ENCODE results near the gene AP2S1. TPM values are rescaled to one million over a fixed set of nuclear protein-coding genes. Genes with fewer than 3 reads are reported as not detected.
"Not testable (repeated sequence)": the region's sequence is repeated elsewhere in the genome, so short reads cannot be mapped to it uniquely, and the experiment has no call there.

AP2S1 gene
- total RNA-seq, 1 donor from 2014 or later: 75.9 TPM

DNA sequence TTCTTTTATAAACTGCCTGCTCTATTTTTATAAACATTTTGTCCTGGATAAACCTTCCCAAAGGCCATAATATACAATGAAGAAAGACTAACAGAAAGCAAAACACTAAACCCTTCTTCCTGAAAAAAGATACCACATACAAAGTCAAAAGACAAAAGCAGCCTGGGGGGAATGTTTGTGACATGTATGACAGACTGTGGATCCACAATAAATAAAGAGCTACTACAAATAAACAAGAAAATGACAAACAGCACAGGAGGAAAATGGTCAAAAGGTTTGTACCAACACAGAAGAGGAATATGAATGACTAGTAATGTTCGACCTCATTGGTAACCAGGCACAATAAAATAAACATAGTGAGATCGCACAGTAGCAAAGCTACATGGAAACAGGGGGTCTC is 19.8 kb downstream of the AP2S1 start:
- Histone ChIP-seq H3K9me3 (no peaks in the 10 kb centered on the region), H3K27me3 (no peaks in the 10 kb centered on the region), H3K4me1 (no peaks in the 10 kb centered on the region), H3K4me3 (no peak overlapping the region), H3K27ac (no peak overlapping the region), H3K36me3 (no peaks in the 10 kb centered on the region)
- no peak for DNase-seq (ENCODE audit: extremely low spot score in 2 of 2)
- TF ChIP-seq POLR2A (IDR thresholded peaks at IDR 0.05) (no peak), POLR2AphosphoS5 (IDR thresholded peaks at IDR 0.05; ENCODE audit: insufficient read depth in 1 of 2, low read depth in 1 of 2) (no peak)
- TF ChIP-seq, protein P1, sequence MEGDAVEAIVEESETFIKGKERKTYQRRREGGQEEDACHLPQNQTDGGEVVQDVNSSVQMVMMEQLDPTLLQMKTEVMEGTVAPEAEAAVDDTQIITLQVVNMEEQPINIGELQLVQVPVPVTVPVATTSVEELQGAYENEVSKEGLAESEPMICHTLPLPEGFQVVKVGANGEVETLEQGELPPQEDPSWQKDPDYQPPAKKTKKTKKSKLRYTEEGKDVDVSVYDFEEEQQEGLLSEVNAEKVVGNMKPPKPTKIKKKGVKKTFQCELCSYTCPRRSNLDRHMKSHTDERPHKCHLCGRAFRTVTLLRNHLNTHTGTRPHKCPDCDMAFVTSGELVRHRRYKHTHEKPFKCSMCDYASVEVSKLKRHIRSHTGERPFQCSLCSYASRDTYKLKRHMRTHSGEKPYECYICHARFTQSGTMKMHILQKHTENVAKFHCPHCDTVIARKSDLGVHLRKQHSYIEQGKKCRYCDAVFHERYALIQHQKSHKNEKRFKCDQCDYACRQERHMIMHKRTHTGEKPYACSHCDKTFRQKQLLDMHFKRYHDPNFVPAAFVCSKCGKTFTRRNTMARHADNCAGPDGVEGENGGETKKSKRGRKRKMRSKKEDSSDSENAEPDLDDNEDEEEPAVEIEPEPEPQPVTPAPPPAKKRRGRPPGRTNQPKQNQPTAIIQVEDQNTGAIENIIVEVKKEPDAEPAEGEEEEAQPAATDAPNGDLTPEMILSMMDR (IDR thresholded peaks at IDR 0.05): no peak
- intact Hi-C loops (cut with DNase I): no loop called here

DNA sequence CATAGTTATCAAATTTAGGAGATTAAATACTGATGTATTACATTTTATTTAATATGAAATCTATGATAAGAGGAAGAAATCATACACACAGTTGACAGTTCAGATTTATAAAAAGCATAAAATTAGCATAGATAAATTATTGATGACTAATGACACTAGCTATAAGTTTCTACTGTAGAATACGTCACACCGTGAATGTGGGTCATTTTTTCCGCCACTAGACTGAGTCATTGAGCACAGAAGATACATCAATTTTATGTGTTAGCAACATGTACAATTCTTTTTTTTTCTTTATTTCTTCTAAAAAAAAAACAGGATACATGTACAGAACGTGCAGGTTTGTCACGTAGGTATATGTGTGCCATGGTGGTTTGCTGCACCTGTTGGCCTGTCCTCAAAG is 22.2 kb downstream of the AP2S1 start:
- Histone ChIP-seq H3K36me3 (no peaks in the 10 kb centered on the region), H3K4me1 (no peaks in the 10 kb centered on the region), H3K9me3 (no peaks in the 10 kb centered on the region), H3K27me3 (no peaks in the 10 kb centered on the region), H3K4me3 (no peak overlapping the region), H3K27ac (no peak overlapping the region)
- no peak for DNase-seq (ENCODE audit: extremely low spot score in 2 of 2)
- intact Hi-C loops (cut with DNase I): no loop called here
- TF ChIP-seq POLR2A (IDR thresholded peaks at IDR 0.05) (no peak), POLR2AphosphoS5 (IDR thresholded peaks at IDR 0.05; ENCODE audit: insufficient read depth in 1 of 2, low read depth in 1 of 2) (no peak)
- TF ChIP-seq, protein P1 (IDR thresholded peaks at IDR 0.05): no peak

DNA sequence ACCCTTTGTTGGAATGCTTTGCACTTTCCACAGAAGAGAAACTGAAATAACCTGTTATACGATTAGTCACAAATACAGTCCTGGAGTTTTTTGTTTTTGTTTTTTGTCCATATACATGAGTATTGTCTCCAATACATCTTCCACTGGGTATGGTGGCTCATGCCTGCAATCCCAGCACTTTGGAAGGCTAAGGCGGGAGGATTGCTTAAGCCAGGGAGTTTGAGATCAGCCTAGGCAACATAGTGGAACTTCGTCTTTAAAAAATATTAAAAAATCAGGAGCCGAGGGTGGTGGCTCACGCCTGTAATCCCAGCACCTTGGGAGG is 25.0 kb downstream of the AP2S1 start:
- peaks cover 23% of the 10 kb centered on the region for H3K4me1 ChIP-seq
- intact Hi-C loops (cut with DNase I): no loop called here

DNA sequence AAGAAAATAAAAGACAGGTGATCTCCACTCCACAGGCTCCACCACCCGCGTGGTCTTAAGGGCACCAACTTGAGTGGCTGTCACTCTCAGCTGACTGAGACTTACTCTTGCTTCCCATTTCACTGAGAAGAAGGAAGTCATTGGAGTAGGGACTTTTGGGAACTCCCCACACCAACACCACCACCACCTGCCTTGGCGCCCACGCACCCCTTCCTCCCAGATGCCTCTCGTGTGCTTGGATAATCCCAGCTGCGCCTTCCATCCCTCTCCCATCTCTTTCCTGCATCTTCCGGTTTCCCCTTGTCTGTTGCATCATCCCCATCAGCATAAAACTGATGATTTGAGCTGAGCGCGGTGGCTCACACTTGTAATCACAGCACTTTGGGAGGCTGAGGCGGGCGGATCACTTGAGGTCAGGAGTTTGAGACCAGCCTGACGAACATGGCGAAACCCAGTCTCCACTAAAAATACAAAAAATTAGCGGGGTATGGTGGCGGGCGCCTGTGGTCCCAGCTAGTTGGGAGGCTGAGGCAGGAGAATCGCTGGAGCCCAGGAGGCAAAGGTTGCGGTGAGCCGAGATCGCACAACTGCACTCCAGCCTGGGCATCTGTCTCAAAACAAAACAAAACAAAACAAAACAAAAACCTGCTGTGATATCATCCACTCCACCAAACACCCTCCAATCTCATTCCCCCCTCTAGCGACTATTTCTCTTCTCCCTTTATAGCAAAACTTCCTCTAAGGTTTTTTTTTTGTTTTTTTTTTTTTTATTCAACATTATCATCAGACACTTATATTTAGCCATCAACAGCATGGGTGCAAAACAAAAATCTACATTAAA is 25.5 kb downstream of the AP2S1 start:
- Histone ChIP-seq H3K27ac (no peak overlapping the region), H3K4me3 (no peak overlapping the region), H3K9me3 (no peaks in the 10 kb centered on the region), H3K36me3 (no peaks in the 10 kb centered on the region), H3K4me1 (peaks cover 29% of the 10 kb centered on the region), H3K27me3 (no peaks in the 10 kb centered on the region)
- TF ChIP-seq POLR2A (IDR thresholded peaks at IDR 0.05) (no peak), POLR2AphosphoS5 (IDR thresholded peaks at IDR 0.05; ENCODE audit: insufficient read depth in 1 of 2, low read depth in 1 of 2) (no peak)
- TF ChIP-seq, protein P1 (IDR thresholded peaks at IDR 0.05): no peak
- intact Hi-C loops (cut with DNase I): no loop called here
- no peak for DNase-seq (ENCODE audit: extremely low spot score in 2 of 2)

More for the DNA sequence above, 25.0 kb downstream of the AP2S1 start:
- TF ChIP-seq POLR2AphosphoS5 (IDR thresholded peaks at IDR 0.05; ENCODE audit: insufficient read depth in 1 of 2, low read depth in 1 of 2): peak in 1 of 2 donors; percentile 19
- TF ChIP-seq, protein P1 (IDR thresholded peaks at IDR 0.05): no peak
- Histone ChIP-seq H3K27me3 (no peaks in the 10 kb centered on the region), H3K4me3 (no peak overlapping the region), H3K27ac (no peak overlapping the region), H3K9me3 (no peaks in the 10 kb centered on the region), H3K36me3 (no peaks in the 10 kb centered on the region)
- DNase-seq (ENCODE audit: extremely low spot score in 2 of 2): no peak

DNA sequence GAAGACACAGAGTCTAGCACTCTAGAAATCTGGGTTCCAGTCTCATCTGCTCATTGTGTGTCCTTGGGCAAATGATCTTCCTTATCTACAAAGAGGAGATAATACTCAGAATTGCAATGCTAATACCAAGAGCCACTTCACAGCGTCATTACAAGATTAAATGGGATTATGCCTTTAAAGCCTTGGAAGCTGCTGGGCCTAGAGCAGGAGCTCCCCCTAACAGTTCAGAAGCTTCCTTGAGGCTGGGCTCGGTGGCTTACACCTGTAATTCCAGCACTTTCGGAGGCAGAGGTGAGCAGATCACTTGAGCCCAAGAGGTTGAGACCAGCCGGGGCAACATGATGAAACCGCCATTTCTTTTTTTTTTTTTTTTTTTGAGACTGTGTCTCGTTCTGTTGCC is 27.6 kb downstream of the AP2S1 start:
- Histone ChIP-seq H3K9me3 (no peaks in the 10 kb centered on the region), H3K27ac (no peak overlapping the region), H3K4me3 (no peak overlapping the region), H3K36me3 (no peaks in the 10 kb centered on the region), H3K4me1 (peaks cover 30% of the 10 kb centered on the region), H3K27me3 (no peaks in the 10 kb centered on the region)
- DNase-seq (ENCODE audit: extremely low spot score in 2 of 2): no peak
- intact Hi-C loops (cut with DNase I): no loop called here
- TF ChIP-seq POLR2A (IDR thresholded peaks at IDR 0.05) (no peak), POLR2AphosphoS5 (IDR thresholded peaks at IDR 0.05; ENCODE audit: insufficient read depth in 1 of 2, low read depth in 1 of 2) (no peak)
- TF ChIP-seq, protein P1 (IDR thresholded peaks at IDR 0.05): no peak

DNA sequence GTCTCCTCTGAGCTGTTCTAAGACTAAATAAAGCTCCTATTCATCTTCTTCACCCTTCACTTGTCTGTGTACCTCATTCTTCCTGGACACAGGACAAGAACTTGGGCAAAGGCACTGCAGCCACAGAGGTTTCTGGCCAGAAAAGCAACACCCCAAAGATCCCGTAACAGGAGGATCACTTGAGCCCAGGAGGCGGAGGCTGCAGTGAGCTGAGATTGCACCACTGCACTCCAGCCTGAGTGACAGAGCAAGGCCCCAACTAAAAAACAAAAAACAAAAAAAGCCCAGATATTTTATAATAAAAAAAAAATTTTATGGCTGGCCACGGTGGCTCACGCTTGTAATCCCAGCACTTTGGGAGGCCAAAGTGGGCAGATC is 28.2 kb downstream of the AP2S1 start:
- intact Hi-C loops (cut with DNase I); H3K27ac ChIP-seq; H3K36me3 ChIP-seq; H3K4me3 ChIP-seq; H3K27me3 ChIP-seq; H3K9me3 ChIP-seq; DNase-seq (ENCODE audit: extremely low spot score in 2 of 2): not testable (repeated sequence)
- peaks cover 30% of the 10 kb centered on the region for H3K4me1 ChIP-seq
